ENCODE data around the gene KREMEN1. TPM values are rescaled to one million over a fixed set of nuclear protein-coding genes. Genes with fewer than 3 reads are reported as not detected.

KREMEN1 gene
- total and polyA plus RNA-seq, 4 donors = 8.8 to 27.5 (median 20.1) TPM

DNA sequence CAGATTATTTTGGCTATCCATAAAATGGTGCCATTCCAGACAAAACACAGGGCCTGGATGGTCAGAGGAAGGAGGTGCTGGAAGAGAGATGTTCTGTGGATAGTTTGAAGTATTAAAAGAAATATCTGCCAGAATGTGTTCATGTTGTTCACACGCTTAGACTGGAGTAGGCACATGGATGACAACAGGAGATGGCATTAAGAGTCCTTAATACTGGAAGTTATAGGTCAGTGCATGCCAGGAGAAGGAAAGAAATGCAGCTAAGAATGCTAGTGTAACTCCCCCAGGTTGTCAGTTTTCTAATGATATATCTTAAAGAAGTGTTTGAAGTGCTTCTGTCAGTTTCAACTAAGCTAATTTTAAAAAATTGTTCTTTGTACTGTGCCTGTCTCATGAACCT, 20.2 kb downstream of the KREMEN1 start:
- TF ChIP-seq, protein P1, sequence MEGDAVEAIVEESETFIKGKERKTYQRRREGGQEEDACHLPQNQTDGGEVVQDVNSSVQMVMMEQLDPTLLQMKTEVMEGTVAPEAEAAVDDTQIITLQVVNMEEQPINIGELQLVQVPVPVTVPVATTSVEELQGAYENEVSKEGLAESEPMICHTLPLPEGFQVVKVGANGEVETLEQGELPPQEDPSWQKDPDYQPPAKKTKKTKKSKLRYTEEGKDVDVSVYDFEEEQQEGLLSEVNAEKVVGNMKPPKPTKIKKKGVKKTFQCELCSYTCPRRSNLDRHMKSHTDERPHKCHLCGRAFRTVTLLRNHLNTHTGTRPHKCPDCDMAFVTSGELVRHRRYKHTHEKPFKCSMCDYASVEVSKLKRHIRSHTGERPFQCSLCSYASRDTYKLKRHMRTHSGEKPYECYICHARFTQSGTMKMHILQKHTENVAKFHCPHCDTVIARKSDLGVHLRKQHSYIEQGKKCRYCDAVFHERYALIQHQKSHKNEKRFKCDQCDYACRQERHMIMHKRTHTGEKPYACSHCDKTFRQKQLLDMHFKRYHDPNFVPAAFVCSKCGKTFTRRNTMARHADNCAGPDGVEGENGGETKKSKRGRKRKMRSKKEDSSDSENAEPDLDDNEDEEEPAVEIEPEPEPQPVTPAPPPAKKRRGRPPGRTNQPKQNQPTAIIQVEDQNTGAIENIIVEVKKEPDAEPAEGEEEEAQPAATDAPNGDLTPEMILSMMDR (IDR thresholded peaks at IDR 0.05; ENCODE audit: control extremely low read depth, extremely low read depth) = no peak
- Histone ChIP-seq H3K9ac (ENCODE audit: insufficient read depth in 1 of 2, low read length in 2 of 2) (no peak overlapping the region), H3K4me1 (ENCODE audit: control insufficient read depth in 5 of 5, insufficient read depth in 5 of 5, low read length in 5 of 5) (peaks cover 3 to 46% (median 44%) of the 10 kb centered on the region in 5 donors), H3K27ac (ENCODE audit: low read depth in 1 of 2, low read length in 1 of 2) (no peak overlapping the region), H3K36me3 (ENCODE audit: control insufficient read depth in 4 of 4, insufficient read depth in 4 of 4, low read length in 4 of 4) (peaks cover 0 to 9% (median 0%) of the 10 kb centered on the region in 4 donors), H3K27me3 (ENCODE audit: control insufficient read depth in 3 of 3, insufficient read depth in 3 of 3, low read length in 2 of 3) (no peaks in the 10 kb centered on the region), H3K4me3 (no peak overlapping the region), H3K9me3 (ENCODE audit: control insufficient read depth in 4 of 4, insufficient read depth in 3 of 4, low read length in 3 of 4) (no peaks in the 10 kb centered on the region)
- ATAC-seq (ENCODE audit: insufficient read depth, low FRiP score) = no peak
- WGBS, 2 donors = 80 to 96% methylated on average over 1 of the region's 1 CpG
- DNase-seq = no peak

DNA sequence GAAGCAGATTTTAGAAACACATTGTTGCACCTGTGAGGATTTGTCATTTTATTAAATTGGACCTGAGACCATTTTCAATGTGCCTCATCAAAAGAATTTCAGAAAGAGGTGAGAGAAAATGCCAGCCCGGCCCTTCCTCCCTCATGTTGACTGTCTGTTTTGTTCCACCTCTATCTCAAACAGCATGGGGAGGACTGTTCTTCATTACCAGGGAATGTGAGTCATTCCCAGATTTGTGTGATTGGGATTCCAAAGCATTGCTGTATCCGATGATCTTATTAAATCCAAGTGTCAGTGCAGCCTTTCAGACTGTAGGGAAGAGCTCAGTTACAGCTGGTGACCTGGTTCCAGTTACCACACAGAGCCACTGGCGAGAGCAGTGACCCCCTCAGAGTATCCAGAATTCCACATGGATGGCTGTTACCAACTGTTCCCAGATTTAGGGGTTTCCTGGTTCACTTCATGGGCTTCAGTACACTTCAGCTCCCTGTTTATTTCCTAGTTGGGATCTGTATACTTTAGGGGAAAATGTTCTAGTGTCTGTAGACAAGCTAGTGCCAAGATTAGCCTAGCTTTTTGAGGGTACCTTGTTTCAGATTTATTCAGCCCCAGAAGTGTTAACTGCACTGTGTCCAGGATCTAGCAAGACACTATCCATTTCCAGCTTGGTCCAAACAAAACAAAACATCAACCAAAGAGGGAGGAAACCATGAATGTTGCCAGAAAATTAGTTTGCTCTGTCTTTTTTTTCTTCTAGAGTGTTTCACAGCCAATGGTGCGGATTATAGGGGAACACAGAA, 20.9 kb downstream of the KREMEN1 start:
- Histone ChIP-seq H3K9ac (ENCODE audit: insufficient read depth in 1 of 2, low read length in 2 of 2) (no peak overlapping the region), H3K9me3 (ENCODE audit: control insufficient read depth in 4 of 4, insufficient read depth in 3 of 4, low read length in 3 of 4) (no peaks in the 10 kb centered on the region), H3K4me1 (ENCODE audit: control insufficient read depth in 5 of 5, insufficient read depth in 5 of 5, low read length in 5 of 5) (peaks cover 3 to 45% (median 44%) of the 10 kb centered on the region in 5 donors), H3K27ac (ENCODE audit: low read depth in 1 of 2, low read length in 1 of 2) (no peak overlapping the region), H3K36me3 (ENCODE audit: control insufficient read depth in 4 of 4, insufficient read depth in 4 of 4, low read length in 4 of 4) (peaks cover 0 to 9% (median 0%) of the 10 kb centered on the region in 4 donors), H3K4me3 (no peak overlapping the region), H3K27me3 (ENCODE audit: control insufficient read depth in 3 of 3, insufficient read depth in 3 of 3, low read length in 2 of 3) (no peaks in the 10 kb centered on the region)
- TF ChIP-seq, protein P1 (IDR thresholded peaks at IDR 0.05; ENCODE audit: control extremely low read depth, extremely low read depth) = no peak
- whole genome bisulfite sequencing, 2 donors = 73 to 86% methylated on average over 4 of the region's 4 CpGs
- ATAC-seq (ENCODE audit: insufficient read depth, low FRiP score) (no peak), DNase-seq (peak; percentile 45 to 90 (median 87))

DNA sequence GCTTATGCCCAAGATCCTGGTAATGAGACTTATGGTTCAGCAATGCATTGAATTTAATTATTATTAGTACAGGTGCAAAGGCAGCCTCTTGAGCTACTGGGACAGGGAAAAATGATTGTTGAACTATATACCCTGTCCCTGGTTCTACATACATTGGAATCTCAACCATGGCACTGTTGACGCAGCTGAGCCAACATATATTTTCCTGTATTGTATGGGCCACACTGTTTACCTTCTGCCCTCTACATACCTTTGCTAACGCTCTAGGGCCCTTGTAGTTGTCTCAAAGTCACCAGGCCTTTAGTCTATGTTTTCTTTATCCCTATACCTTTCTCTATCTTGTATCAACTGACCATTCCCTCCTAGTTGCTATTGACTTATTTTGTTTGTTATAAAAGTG, 22.6 kb downstream of the KREMEN1 start:
- no peaks in the 10 kb centered on the region for H3K27me3 ChIP-seq (ENCODE audit: control insufficient read depth in 3 of 3, insufficient read depth in 3 of 3, low read length in 2 of 3)
- H3K9me3 ChIP-seq (ENCODE audit: control insufficient read depth in 4 of 4, insufficient read depth in 3 of 4, low read length in 3 of 4) = no peaks in the 10 kb centered on the region
- WGBS, 2 donors = 87 to 88% methylated on average over 2 of the region's 2 CpGs
- H3K4me3 ChIP-seq = no peak overlapping the region
- no peak overlapping the region for H3K27ac ChIP-seq (ENCODE audit: low read depth in 1 of 2, low read length in 1 of 2)
- DNase-seq (peak; percentile 39 to 63 (median 44)), ATAC-seq (ENCODE audit: insufficient read depth, low FRiP score) (no peak)
- H3K4me1 ChIP-seq (ENCODE audit: control insufficient read depth in 5 of 5, insufficient read depth in 5 of 5, low read length in 5 of 5) = peaks cover 3 to 44% (median 31%) of the 10 kb centered on the region in 5 donors
- TF ChIP-seq, protein P1 (IDR thresholded peaks at IDR 0.05; ENCODE audit: control extremely low read depth, extremely low read depth) = no peak
- H3K9ac ChIP-seq (ENCODE audit: insufficient read depth in 1 of 2, low read length in 2 of 2) = no peak overlapping the region
- H3K36me3 ChIP-seq (ENCODE audit: control insufficient read depth in 4 of 4, insufficient read depth in 4 of 4, low read length in 4 of 4) = peaks cover 0 to 20% (median 0%) of the 10 kb centered on the region in 4 donors

Data from lung (tissue), 12 donors.